Measurements from ENCODE around the gene TEAD3.

TEAD3 gene

DNA sequence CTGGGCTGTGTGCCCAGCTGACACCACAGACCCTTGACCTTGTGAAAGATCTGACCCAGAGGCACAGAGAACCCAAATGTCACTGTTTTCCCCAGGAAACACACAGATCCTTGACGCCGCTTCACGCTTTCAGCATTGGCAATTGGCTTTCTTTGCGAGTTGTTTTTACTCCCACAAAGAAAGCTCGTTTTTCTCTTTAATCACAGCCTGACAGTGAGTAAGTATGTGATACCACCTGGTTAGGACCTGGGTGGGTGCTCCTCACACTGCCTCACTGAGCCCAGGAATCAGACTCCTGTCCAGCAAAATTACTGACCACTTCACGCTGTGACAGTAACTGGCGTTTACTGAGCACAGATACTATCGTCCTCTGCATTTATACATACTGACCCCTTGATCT, 15.7 kb downstream of the TEAD3 start:
- TF ChIP-seq, protein P1, sequence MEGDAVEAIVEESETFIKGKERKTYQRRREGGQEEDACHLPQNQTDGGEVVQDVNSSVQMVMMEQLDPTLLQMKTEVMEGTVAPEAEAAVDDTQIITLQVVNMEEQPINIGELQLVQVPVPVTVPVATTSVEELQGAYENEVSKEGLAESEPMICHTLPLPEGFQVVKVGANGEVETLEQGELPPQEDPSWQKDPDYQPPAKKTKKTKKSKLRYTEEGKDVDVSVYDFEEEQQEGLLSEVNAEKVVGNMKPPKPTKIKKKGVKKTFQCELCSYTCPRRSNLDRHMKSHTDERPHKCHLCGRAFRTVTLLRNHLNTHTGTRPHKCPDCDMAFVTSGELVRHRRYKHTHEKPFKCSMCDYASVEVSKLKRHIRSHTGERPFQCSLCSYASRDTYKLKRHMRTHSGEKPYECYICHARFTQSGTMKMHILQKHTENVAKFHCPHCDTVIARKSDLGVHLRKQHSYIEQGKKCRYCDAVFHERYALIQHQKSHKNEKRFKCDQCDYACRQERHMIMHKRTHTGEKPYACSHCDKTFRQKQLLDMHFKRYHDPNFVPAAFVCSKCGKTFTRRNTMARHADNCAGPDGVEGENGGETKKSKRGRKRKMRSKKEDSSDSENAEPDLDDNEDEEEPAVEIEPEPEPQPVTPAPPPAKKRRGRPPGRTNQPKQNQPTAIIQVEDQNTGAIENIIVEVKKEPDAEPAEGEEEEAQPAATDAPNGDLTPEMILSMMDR (IDR thresholded peaks at IDR 0.05; ENCODE audit: borderline replicate concordance, insufficient read depth, low read depth, low read length) = no peak

DNA sequence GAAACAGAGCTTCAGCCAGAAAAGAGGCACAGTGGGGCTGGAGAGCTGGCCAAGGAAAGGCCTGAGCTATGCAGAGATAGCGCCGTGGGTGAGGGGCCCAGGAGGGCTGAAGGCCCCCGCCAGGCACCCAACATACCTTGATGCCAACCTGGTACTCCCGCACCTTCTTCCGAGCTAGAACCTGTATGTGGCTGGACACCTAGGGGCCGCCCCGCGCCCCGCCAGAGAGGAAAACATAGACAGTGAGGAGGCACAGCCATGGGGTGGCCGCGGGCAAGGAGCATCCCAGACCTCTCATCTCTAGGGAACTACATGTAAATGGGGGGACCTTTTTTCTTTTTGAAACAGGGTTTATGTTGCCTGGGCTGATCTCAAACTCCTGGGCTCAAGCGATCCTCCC, 16.7 kb downstream of the TEAD3 start:
- TF ChIP-seq, protein P1 (IDR thresholded peaks at IDR 0.05; ENCODE audit: borderline replicate concordance, insufficient read depth, low read depth, low read length) = no peak
- no peak overlapping the region for H3K4me3 ChIP-seq (ENCODE audit: low read depth, low read length)

More for the DNA sequence above, 15.7 kb downstream of the TEAD3 start:
- no peak overlapping the region for H3K4me3 ChIP-seq (ENCODE audit: low read depth, low read length)

DNA sequence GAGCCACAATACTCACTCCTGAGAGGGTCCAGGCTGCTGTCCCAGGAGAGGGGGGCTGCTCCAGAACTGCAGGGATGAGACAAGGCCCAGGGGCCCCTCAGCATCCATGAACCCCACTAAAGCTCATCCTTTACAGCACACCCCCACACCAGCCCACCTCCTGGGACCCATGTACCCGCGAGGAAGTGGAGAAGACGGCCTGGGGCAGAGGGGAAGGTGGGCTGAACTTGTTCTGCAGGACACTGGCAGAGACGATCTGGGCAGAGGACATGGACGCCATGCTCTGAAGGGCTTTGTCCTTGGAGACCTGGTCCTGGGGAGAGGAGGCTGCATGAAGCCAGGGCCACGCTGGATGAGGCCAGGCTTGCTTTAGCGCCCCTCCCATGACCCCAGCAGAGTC, 18.6 kb downstream of the TEAD3 start:
- TF ChIP-seq, protein P1 (IDR thresholded peaks at IDR 0.05; ENCODE audit: borderline replicate concordance, insufficient read depth, low read depth, low read length) = no peak
- no peak overlapping the region for H3K4me3 ChIP-seq (ENCODE audit: low read depth, low read length)

DNA sequence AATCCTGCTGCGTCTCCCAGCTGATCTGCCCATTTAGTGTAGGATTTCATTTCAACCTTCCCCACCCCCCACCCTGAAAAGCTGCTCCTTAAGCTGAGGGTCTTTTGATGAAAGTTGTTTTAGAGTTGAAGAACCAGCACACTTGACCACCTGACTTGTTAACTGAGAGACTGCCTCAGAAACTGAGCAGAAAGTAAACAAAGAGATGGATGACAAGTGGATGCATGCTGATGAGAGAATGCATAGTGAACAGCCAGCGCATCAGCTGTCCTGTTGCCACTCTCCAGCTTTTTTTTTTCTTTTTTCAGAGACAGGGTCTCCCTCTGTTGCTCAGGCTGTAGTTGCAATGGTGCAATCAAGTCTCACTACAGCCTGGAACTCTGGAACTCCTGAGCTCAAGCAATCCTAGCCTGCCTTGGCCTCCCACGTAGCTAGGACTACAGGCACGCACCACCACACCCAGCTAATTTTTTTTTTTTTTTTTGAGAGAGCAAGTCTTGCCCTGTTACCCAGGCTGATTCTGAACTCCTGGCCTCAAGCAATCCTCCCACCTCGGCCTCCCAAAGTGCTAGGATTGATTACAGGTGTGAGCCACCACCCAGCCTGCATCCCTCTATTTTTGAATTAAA, 19.2 kb downstream of the TEAD3 start:
- H3K4me3 ChIP-seq (ENCODE audit: low read depth, low read length) = no peak overlapping the region
- TF ChIP-seq, protein P1 (IDR thresholded peaks at IDR 0.05; ENCODE audit: borderline replicate concordance, insufficient read depth, low read depth, low read length) = no peak

DNA sequence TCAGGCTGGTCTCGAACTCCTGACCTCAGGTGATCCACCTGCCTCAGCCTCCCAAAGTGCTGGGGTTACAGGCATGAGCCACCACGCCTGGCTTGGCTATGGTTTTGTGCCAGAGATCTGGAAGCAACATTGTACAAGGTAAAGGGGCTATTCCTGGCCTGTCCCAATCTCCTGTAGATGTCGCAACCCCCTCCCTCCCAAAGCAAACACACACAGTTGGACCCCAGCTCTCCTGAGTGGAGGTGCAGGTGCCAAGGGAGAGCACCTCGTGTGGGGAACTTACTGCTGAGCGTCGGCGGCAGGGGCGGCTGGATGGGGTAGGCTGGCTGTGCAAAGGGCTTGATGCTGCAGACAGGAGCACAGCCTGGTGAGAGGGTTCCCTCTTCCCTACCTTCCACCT, 19.9 kb downstream of the TEAD3 start:
- H3K4me3 ChIP-seq (ENCODE audit: low read depth, low read length) = no peak overlapping the region
- TF ChIP-seq, protein P1 (IDR thresholded peaks at IDR 0.05; ENCODE audit: borderline replicate concordance, insufficient read depth, low read depth, low read length) = no peak

DNA sequence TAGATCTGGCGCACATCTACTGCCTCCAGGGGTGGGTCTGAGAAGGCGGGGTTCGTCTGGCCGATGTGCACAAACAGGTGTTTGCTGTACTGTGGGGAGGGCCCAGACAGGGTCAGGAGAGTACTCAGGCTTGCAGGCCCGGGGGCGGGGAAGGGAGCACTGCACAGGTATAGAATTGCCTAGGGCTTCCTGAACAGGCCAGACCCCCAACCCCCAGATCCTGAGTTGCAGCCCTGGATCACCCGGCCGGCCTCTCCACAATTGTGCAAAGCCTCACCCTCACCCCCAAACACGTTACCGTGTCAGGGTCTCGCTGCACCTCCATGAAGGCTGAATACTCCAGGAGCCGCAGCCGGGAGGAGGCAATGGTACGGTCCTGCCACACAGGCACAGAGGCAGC, 20.9 kb downstream of the TEAD3 start:
- TF ChIP-seq, protein P1 (IDR thresholded peaks at IDR 0.05; ENCODE audit: borderline replicate concordance, insufficient read depth, low read depth, low read length) = no peak
- H3K4me3 ChIP-seq (ENCODE audit: low read depth, low read length) = no peak overlapping the region

DNA sequence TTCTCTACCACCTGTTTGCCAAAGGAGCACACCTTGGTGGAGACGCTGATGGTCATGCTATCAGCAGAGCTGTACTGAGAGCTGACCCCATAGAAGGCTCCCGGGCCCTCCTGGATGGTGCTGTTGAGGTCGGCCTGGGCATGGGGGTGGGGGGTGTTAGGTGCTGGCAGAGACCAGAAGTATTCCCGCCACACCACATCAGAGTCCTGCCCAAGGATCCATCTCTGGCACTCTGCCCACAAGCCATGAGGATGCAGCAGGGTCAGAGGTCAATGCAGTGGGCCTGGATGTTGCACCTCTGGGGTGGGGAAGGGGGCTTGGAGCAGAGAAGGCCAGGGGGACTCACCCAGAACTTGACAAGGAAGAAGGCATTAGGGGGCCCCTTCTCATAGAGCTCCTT, 21.3 kb downstream of the TEAD3 start:
- H3K4me3 ChIP-seq (ENCODE audit: low read depth, low read length) = no peak overlapping the region
- TF ChIP-seq, protein P1 (IDR thresholded peaks at IDR 0.05; ENCODE audit: borderline replicate concordance, insufficient read depth, low read depth, low read length) = no peak
